ENCODE measurements around the gene PANX1.

Gene PANX1

GRCh38 chr11:94203070-94203469 lies 74.4 kb downstream of the PANX1 start:
- no peak overlapping the region for H2AFZ ChIP-seq (ENCODE audit: low read length, unreplicated experiment)
- H3K79me2 ChIP-seq (ENCODE audit: control insufficient read depth, insufficient read depth, low read length, unreplicated experiment), result no peaks in the 10 kb centered on the region
- H3K4me3 ChIP-seq (ENCODE audit: low read depth, low read length), result no peak overlapping the region
- no peaks in the 10 kb centered on the region for H3K4me1 ChIP-seq (ENCODE audit: control insufficient read depth, insufficient read depth, low read length, unreplicated experiment)
- H3K27ac ChIP-seq (ENCODE audit: low read depth, low read length), result no peak overlapping the region
- H3K36me3 ChIP-seq (ENCODE audit: insufficient read depth, low read length), result no peaks in the 10 kb centered on the region
- H3K27me3 ChIP-seq (ENCODE audit: insufficient read depth, low read length), result 0 out of 2 replicates have a peak, but pooled peaks cover 4% of the 10 kb centered on the region

GRCh38 chr11:94211261-94211830 lies 82.7 kb downstream of the PANX1 start:
- H2AFZ ChIP-seq (ENCODE audit: low read length, unreplicated experiment), result no peak overlapping the region
- H3K4me1 ChIP-seq (ENCODE audit: control insufficient read depth, insufficient read depth, low read length, unreplicated experiment), result no peaks in the 10 kb centered on the region
- no peak overlapping the region for H3K4me3 ChIP-seq (ENCODE audit: low read depth, low read length)
- H3K27me3 ChIP-seq (ENCODE audit: insufficient read depth, low read length), result 0 out of 2 replicates have a peak, but pooled peaks cover 10% of the 10 kb centered on the region
- H3K27ac ChIP-seq (ENCODE audit: low read depth, low read length), result no peak overlapping the region
- H3K79me2 ChIP-seq (ENCODE audit: control insufficient read depth, insufficient read depth, low read length, unreplicated experiment), result no peaks in the 10 kb centered on the region
- no peaks in the 10 kb centered on the region for H3K36me3 ChIP-seq (ENCODE audit: insufficient read depth, low read length)

GRCh38 chr11:94212898-94213297 lies 84.3 kb downstream of the PANX1 start:
- Histone ChIP-seq H2AFZ (ENCODE audit: low read length, unreplicated experiment) (no peak overlapping the region), H3K4me1 (ENCODE audit: control insufficient read depth, insufficient read depth, low read length, unreplicated experiment) (no peaks in the 10 kb centered on the region), H3K79me2 (ENCODE audit: control insufficient read depth, insufficient read depth, low read length, unreplicated experiment) (no peaks in the 10 kb centered on the region), H3K36me3 (ENCODE audit: insufficient read depth, low read length) (no peaks in the 10 kb centered on the region), H3K4me3 (ENCODE audit: low read depth, low read length) (no peak overlapping the region), H3K27ac (ENCODE audit: low read depth, low read length) (no peak overlapping the region), H3K27me3 (ENCODE audit: insufficient read depth, low read length) (0 out of 2 replicates have a peak, but pooled peaks cover 8% of the 10 kb centered on the region)

GRCh38 chr11:94217705-94218104 lies 89.1 kb downstream of the PANX1 start:
- Histone ChIP-seq H3K36me3 (ENCODE audit: insufficient read depth, low read length) (no peaks in the 10 kb centered on the region), H3K27ac (ENCODE audit: low read depth, low read length) (no peak overlapping the region), H3K4me1 (ENCODE audit: control insufficient read depth, insufficient read depth, low read length, unreplicated experiment) (no peaks in the 10 kb centered on the region), H3K27me3 (ENCODE audit: insufficient read depth, low read length) (no peaks in the 10 kb centered on the region), H2AFZ (ENCODE audit: low read length, unreplicated experiment) (no peak overlapping the region), H3K4me3 (ENCODE audit: low read depth, low read length) (no peak overlapping the region), H3K79me2 (ENCODE audit: control insufficient read depth, insufficient read depth, low read length, unreplicated experiment) (no peaks in the 10 kb centered on the region)

GRCh38 chr11:94218372-94218771 lies 89.7 kb downstream of the PANX1 start:
- no peaks in the 10 kb centered on the region for H3K36me3 ChIP-seq (ENCODE audit: insufficient read depth, low read length)
- no peak overlapping the region for H2AFZ ChIP-seq (ENCODE audit: low read length, unreplicated experiment)
- no peaks in the 10 kb centered on the region for H3K27me3 ChIP-seq (ENCODE audit: insufficient read depth, low read length)
- H3K4me1 ChIP-seq (ENCODE audit: control insufficient read depth, insufficient read depth, low read length, unreplicated experiment), result no peaks in the 10 kb centered on the region
- no peak overlapping the region for H3K27ac ChIP-seq (ENCODE audit: low read depth, low read length)
- H3K4me3 ChIP-seq (ENCODE audit: low read depth, low read length), result no peak overlapping the region
- no peaks in the 10 kb centered on the region for H3K79me2 ChIP-seq (ENCODE audit: control insufficient read depth, insufficient read depth, low read length, unreplicated experiment)

GRCh38 chr11:94219771-94220170 lies 91.1 kb downstream of the PANX1 start:
- H3K27ac ChIP-seq (ENCODE audit: low read depth, low read length), result no peak overlapping the region
- no peaks in the 10 kb centered on the region for H3K4me1 ChIP-seq (ENCODE audit: control insufficient read depth, insufficient read depth, low read length, unreplicated experiment)
- H2AFZ ChIP-seq (ENCODE audit: low read length, unreplicated experiment), result no peak overlapping the region
- H3K36me3 ChIP-seq (ENCODE audit: insufficient read depth, low read length), result no peaks in the 10 kb centered on the region
- H3K27me3 ChIP-seq (ENCODE audit: insufficient read depth, low read length), result no peaks in the 10 kb centered on the region
- no peaks in the 10 kb centered on the region for H3K79me2 ChIP-seq (ENCODE audit: control insufficient read depth, insufficient read depth, low read length, unreplicated experiment)
- no peak overlapping the region for H3K4me3 ChIP-seq (ENCODE audit: low read depth, low read length)

- no peaks in the 10 kb centered on the region for H3K27me3 ChIP-seq (ENCODE audit: insufficient read depth, low read length)
- H3K4me1 ChIP-seq (ENCODE audit: control insufficient read depth, insufficient read depth, low read length, unreplicated experiment), result no peaks in the 10 kb centered on the region
- H3K4me3 ChIP-seq (ENCODE audit: low read depth, low read length), result no peak overlapping the region
- no peak overlapping the region for H3K27ac ChIP-seq (ENCODE audit: low read depth, low read length)
- no peak overlapping the region for H2AFZ ChIP-seq (ENCODE audit: low read length, unreplicated experiment)
- no peaks in the 10 kb centered on the region for H3K36me3 ChIP-seq (ENCODE audit: insufficient read depth, low read length)
- no peaks in the 10 kb centered on the region for H3K79me2 ChIP-seq (ENCODE audit: control insufficient read depth, insufficient read depth, low read length, unreplicated experiment)
These were observed 95.4 kb downstream of the PANX1 start for GRCh38 chr11:94224078-94224477.
